DND-41 (cell line): ENCODE results near the gene MT3.

Experiments used
- ATAC-seq: fragments of 200-7000 bp; cut with Tn5 transposase; 3 replicates; pipeline ENCODE4 v1.9.1; 2021; ENCODE audit warnings: low read depth; ENCODE audit not compliant: insufficient read depth
- DNase-seq: peaks from one replicate; pipeline ENCODE4 v3.0.0-alpha.2; 2020
- H2AFZ ChIP-seq: 2 replicates; pipeline ENCODE4 v1.6.0; 2012; ENCODE audit warnings: low read depth, low read length
- H3K27ac ChIP-seq: 2 replicates; pipeline ENCODE4 v1.5.1; 2012; ENCODE audit warnings: low read length, inconsistent platforms
- H3K27me3 ChIP-seq: fragments of 200-600 bp; sonication (generic); 2 replicates; pipeline ENCODE4 v1.6.0; 2012; ENCODE audit warnings: low read length, mild to moderate bottlenecking, inconsistent platforms; ENCODE audit not compliant: insufficient read depth, poor library complexity
- H3K36me3 ChIP-seq: 2 replicates; pipeline ENCODE4 v1.5.1; 2012; ENCODE audit warnings: low read length, inconsistent platforms; ENCODE audit not compliant: insufficient read depth
- H3K4me1 ChIP-seq: 2 replicates; pipeline ENCODE4 v1.5.1; 2012; ENCODE audit warnings: mild to moderate bottlenecking, low read length; ENCODE audit not compliant: insufficient read depth
- H3K4me2 ChIP-seq: 2 replicates; pipeline ENCODE4 v1.6.0; 2012; ENCODE audit warnings: mild to moderate bottlenecking, moderate library complexity, low read length, inconsistent platforms; ENCODE audit not compliant: insufficient read depth
- H3K4me3 ChIP-seq, 2 experiments: fragments of 200-600 bp in 1 of 2; shearing (Covaris generic) in 1 of 2; 2 replicates each; pipeline ENCODE4 v1.5.1; 2012 to 2016; ENCODE audit warnings: inconsistent platforms in 2 of 2, low read length in 2 of 2, mild to moderate bottlenecking in 2 of 2, low read depth in 1 of 2, moderate library complexity in 1 of 2
- H3K79me2 ChIP-seq: 2 replicates; pipeline ENCODE4 v1.6.0; 2012; ENCODE audit warnings: low read length, inconsistent platforms; ENCODE audit not compliant: insufficient read depth
- H3K9ac ChIP-seq: 2 replicates; pipeline ENCODE4 v1.6.0; 2012; ENCODE audit warnings: low read depth, mild to moderate bottlenecking, inconsistent platforms, low read length, moderate library complexity
- H3K9me3 ChIP-seq: 2 replicates; pipeline ENCODE4 v1.5.1; 2012; ENCODE audit warnings: low read length, moderate library complexity, mild to moderate bottlenecking, inconsistent platforms; ENCODE audit not compliant: insufficient read depth, severe bottlenecking
- H4K20me1 ChIP-seq: 2 replicates; pipeline ENCODE4 v1.6.0; 2012; ENCODE audit warnings: low read length; ENCODE audit not compliant: insufficient read depth
- CTCF ChIP-seq: IDR thresholded peaks from 2 replicates; pipeline ENCODE4 v1.5.1; 2012; ENCODE audit warnings: borderline replicate concordance, low read length, moderate library complexity, mild to moderate bottlenecking; ENCODE audit not compliant: poor library complexity, severe bottlenecking; ENCODE audit errors: extremely low read depth
- EZH2 ChIP-seq: IDR thresholded peaks from 3 replicates; pipeline ENCODE4 v1.6.1; 2012; ENCODE audit warnings: borderline replicate concordance, low read depth, mild to moderate bottlenecking, moderate library complexity, low read length, inconsistent platforms; ENCODE audit not compliant: severe bottlenecking

MT3 gene

GRCh38 chr16:56626685-56627084 lies 37.4 kb downstream of the MT3 start:
- Histone ChIP-seq H3K4me3 (no peak overlapping the region), H3K27me3 (peaks cover 15% of the 10 kb centered on the region), H3K4me1 (no peaks in the 10 kb centered on the region), H3K36me3 (no peaks in the 10 kb centered on the region), H3K9ac (no peak overlapping the region), H3K9me3 (no peaks in the 10 kb centered on the region), H3K79me2 (no peaks in the 10 kb centered on the region), H3K27ac (no peak overlapping the region), H2AFZ (no peak overlapping the region), H4K20me1 (no peaks in the 10 kb centered on the region), H3K4me2 (no peak overlapping the region)
- TF ChIP-seq EZH2 (no peak), CTCF (no peak)
- ATAC-seq (no peak), DNase-seq (no peak)

- peaks cover 29% of the 10 kb centered on the region for H3K27me3 ChIP-seq
- H3K27ac ChIP-seq, result no peak overlapping the region
These were observed 39.4 kb downstream of the MT3 start for GRCh38 chr16:56628486-56629350.

GRCh38 chr16:56629531-56629930 lies 40.2 kb downstream of the MT3 start:
- Histone ChIP-seq H3K27ac (no peak overlapping the region), H3K9ac (no peak overlapping the region), H3K4me3 (no peak overlapping the region), H3K36me3 (no peaks in the 10 kb centered on the region), H2AFZ (no peak overlapping the region), H4K20me1 (no peaks in the 10 kb centered on the region), H3K4me2 (no peak overlapping the region), H3K4me1 (no peaks in the 10 kb centered on the region), H3K9me3 (no peaks in the 10 kb centered on the region), H3K27me3 (peaks cover 29% of the 10 kb centered on the region), H3K79me2 (no peaks in the 10 kb centered on the region)
- ATAC-seq, result no peak
- DNase-seq, result no peak
- TF ChIP-seq CTCF (no peak), EZH2 (no peak)

More at GRCh38 chr16:56628486-56629350, 39.4 kb downstream of the MT3 start:
- Histone ChIP-seq H3K9ac (no peak overlapping the region), H4K20me1 (no peaks in the 10 kb centered on the region), H3K9me3 (no peaks in the 10 kb centered on the region), H2AFZ (no peak overlapping the region), H3K36me3 (no peaks in the 10 kb centered on the region), H3K4me3 (no peak overlapping the region), H3K4me1 (no peaks in the 10 kb centered on the region), H3K79me2 (no peaks in the 10 kb centered on the region), H3K4me2 (no peak overlapping the region)
- DNase-seq (no peak), ATAC-seq (no peak)
- no peak for TF ChIP-seq CTCF
- TF ChIP-seq EZH2, result no peak
